Measurements from ENCODE around the gene NMNAT2.

The NMNAT2 gene

DNA sequence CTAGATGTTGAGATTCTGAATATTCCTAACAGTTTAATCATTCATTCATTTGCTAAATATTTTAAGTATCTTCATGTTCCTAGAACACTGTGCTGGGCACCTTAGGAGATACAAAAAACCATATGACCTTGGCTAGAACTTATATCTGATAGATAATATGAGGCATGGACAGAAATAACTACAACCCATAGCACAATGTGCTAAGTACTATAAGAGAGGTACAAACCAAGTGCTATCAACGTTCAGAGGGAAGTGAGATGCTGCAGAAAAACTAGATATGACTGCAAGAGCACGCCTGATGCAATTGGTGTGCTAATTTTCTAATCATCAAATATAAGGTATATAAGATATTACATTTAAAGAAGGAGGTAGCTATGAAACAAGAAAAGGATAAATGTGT lies 10.7 kb downstream of the NMNAT2 start:
- no peak for TF ChIP-seq POLR2AphosphoS5 (IDR thresholded peaks at IDR 0.05; ENCODE audit: low read depth, low read length)
- TF ChIP-seq, protein P1, sequence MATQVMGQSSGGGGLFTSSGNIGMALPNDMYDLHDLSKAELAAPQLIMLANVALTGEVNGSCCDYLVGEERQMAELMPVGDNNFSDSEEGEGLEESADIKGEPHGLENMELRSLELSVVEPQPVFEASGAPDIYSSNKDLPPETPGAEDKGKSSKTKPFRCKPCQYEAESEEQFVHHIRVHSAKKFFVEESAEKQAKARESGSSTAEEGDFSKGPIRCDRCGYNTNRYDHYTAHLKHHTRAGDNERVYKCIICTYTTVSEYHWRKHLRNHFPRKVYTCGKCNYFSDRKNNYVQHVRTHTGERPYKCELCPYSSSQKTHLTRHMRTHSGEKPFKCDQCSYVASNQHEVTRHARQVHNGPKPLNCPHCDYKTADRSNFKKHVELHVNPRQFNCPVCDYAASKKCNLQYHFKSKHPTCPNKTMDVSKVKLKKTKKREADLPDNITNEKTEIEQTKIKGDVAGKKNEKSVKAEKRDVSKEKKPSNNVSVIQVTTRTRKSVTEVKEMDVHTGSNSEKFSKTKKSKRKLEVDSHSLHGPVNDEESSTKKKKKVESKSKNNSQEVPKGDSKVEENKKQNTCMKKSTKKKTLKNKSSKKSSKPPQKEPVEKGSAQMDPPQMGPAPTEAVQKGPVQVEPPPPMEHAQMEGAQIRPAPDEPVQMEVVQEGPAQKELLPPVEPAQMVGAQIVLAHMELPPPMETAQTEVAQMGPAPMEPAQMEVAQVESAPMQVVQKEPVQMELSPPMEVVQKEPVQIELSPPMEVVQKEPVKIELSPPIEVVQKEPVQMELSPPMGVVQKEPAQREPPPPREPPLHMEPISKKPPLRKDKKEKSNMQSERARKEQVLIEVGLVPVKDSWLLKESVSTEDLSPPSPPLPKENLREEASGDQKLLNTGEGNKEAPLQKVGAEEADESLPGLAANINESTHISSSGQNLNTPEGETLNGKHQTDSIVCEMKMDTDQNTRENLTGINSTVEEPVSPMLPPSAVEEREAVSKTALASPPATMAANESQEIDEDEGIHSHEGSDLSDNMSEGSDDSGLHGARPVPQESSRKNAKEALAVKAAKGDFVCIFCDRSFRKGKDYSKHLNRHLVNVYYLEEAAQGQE (IDR thresholded peaks at IDR 0.05; ENCODE audit: insufficient read depth in 1 of 2, low read depth in 2 of 2, low read length in 2 of 2): no peak
- no peak for TF ChIP-seq FOXP2 (optimal IDR thresholded peaks at IDR 0.05; ENCODE audit: borderline replicate concordance, extremely low read depth, extremely low read length, insufficient read depth)
- TF ChIP-seq SIN3A (IDR thresholded peaks at IDR 0.05; ENCODE audit: borderline replicate concordance, insufficient read depth, low read length): no peak
- TF ChIP-seq TAF1 (IDR thresholded peaks at IDR 0.05; ENCODE audit: borderline replicate concordance, insufficient read depth, low read length): no peak

DNA sequence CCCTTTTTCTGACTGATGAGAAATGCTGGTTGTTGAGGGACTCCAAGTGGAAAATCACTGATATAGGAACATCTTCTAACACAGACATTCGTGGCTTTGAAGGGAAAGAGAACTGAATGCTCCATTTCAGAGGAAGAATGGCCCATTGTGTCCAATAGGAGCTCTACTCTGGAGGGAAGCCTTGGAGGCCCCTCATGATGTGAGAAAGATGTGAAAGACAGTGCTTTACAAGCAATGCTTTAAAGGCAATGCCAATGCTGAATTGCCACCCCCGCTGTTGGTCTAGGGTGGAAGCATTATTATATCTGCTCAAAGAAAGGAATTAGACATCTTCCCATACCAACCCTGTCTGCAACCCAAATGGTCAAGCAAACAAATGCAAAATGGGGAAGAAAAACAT lies 13.7 kb downstream of the NMNAT2 start:
- no peak for TF ChIP-seq FOXP2 (optimal IDR thresholded peaks at IDR 0.05; ENCODE audit: borderline replicate concordance, extremely low read depth, extremely low read length, insufficient read depth)
- no peak for TF ChIP-seq SIN3A (IDR thresholded peaks at IDR 0.05; ENCODE audit: borderline replicate concordance, insufficient read depth, low read length)
- TF ChIP-seq, protein P1 (IDR thresholded peaks at IDR 0.05; ENCODE audit: insufficient read depth in 1 of 2, low read depth in 2 of 2, low read length in 2 of 2): no peak
- no peak for TF ChIP-seq POLR2AphosphoS5 (IDR thresholded peaks at IDR 0.05; ENCODE audit: low read depth, low read length)
- TF ChIP-seq TAF1 (IDR thresholded peaks at IDR 0.05; ENCODE audit: borderline replicate concordance, insufficient read depth, low read length): no peak

DNA sequence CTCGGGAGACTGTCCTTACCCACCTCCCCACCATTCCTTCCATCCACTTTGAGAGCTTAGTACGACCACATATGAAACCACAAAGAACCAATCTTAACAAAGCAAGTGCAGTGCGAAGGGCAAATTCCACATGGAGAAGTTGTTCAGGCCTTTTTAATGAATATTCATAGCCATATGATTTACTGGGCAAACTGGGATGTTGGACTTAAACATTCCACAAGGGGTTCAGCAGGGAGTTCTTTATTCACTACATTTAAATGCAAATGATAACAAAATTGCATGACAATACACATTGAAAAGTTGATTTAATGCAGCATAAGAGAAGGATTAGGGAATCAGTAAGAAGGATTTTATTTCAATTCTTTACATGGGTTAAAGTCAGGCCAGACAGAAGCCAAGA lies 14.7 kb downstream of the NMNAT2 start:
- TF ChIP-seq FOXP2 (optimal IDR thresholded peaks at IDR 0.05; ENCODE audit: borderline replicate concordance, extremely low read depth, extremely low read length, insufficient read depth): no peak
- no peak for TF ChIP-seq POLR2AphosphoS5 (IDR thresholded peaks at IDR 0.05; ENCODE audit: low read depth, low read length)
- TF ChIP-seq, protein P1 (IDR thresholded peaks at IDR 0.05; ENCODE audit: insufficient read depth in 1 of 2, low read depth in 2 of 2, low read length in 2 of 2): no peak
- no peak for TF ChIP-seq SIN3A (IDR thresholded peaks at IDR 0.05; ENCODE audit: borderline replicate concordance, insufficient read depth, low read length)
- TF ChIP-seq TAF1 (IDR thresholded peaks at IDR 0.05; ENCODE audit: borderline replicate concordance, insufficient read depth, low read length): no peak

DNA sequence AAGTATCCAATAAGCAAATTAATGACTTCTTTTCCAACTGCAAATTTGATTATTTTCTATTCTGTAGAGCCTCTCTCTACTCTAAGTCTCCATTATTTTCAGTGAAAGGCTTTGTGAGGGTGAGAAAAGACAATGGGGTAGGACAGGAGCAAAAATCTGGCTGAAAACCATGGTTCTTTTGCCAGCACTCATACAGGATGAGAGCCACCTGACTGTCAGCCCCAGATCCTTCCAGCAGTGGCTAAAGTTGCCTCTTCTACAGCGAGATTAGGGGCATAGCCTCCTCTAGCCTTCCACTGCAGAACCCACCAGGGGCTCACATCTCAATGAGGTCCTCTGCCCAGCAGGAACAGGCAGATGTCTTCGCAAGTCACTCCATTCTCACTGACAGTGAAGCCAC lies 23.7 kb downstream of the NMNAT2 start:
- TF ChIP-seq FOXP2 (optimal IDR thresholded peaks at IDR 0.05; ENCODE audit: borderline replicate concordance, extremely low read depth, extremely low read length, insufficient read depth): no peak
- TF ChIP-seq, protein P1 (IDR thresholded peaks at IDR 0.05; ENCODE audit: insufficient read depth in 1 of 2, low read depth in 2 of 2, low read length in 2 of 2): no peak
- no peak for TF ChIP-seq SIN3A (IDR thresholded peaks at IDR 0.05; ENCODE audit: borderline replicate concordance, insufficient read depth, low read length)
- no peak for TF ChIP-seq TAF1 (IDR thresholded peaks at IDR 0.05; ENCODE audit: borderline replicate concordance, insufficient read depth, low read length)
- no peak for TF ChIP-seq POLR2AphosphoS5 (IDR thresholded peaks at IDR 0.05; ENCODE audit: low read depth, low read length)

DNA sequence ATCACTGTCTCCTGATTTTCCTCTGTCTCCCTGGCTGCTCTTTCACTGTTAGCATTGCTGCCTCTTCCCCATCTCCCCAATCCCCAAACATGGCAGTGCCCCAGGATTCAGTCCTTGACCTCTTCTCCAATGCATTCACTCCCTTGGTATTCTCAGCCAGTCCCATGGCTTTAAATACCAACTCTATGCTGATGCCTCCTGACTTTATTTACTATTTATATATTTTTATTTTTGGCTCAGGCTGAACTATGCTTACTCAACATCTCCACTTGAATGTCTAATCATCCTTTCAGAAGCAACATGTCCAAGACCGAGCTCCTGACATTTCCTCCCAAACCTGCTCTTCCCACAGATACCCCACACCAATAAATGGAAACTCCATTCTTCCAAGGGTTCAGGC lies 26.3 kb downstream of the NMNAT2 start:
- TF ChIP-seq TAF1 (IDR thresholded peaks at IDR 0.05; ENCODE audit: borderline replicate concordance, insufficient read depth, low read length) (no peak), POLR2AphosphoS5 (IDR thresholded peaks at IDR 0.05; ENCODE audit: low read depth, low read length) (no peak), FOXP2 (optimal IDR thresholded peaks at IDR 0.05; ENCODE audit: borderline replicate concordance, extremely low read depth, extremely low read length, insufficient read depth) (no peak), SIN3A (IDR thresholded peaks at IDR 0.05; ENCODE audit: borderline replicate concordance, insufficient read depth, low read length) (no peak)
- TF ChIP-seq, protein P1 (IDR thresholded peaks at IDR 0.05; ENCODE audit: insufficient read depth in 1 of 2, low read depth in 2 of 2, low read length in 2 of 2): no peak

All from PFSK-1 (cell line).